Dermis microvascular lymphatic vessel endothelial cell (primary cell): Measurements from ENCODE around the gene HOXC12. TPM values are rescaled to one million over a fixed set of nuclear protein-coding genes. Genes with fewer than 3 reads are reported as not detected.
A peak's percentile ranks its signal among the peaks of the same experiment; 100 is the strongest.

Experiments
- DNase-seq, 2 donors: peaks; one replicate each; pipeline versions ENCODE4 v3.0.0 to v3.0.0-alpha.2; 2010; ENCODE audit warnings: low read depth in 2 of 2
- total RNA-seq: library from RNA; depleted of rRNA; stranded (reverse); fragments of >200 nt; gene quantifications from 2 replicates; pipeline ENCODE4 v1.2.1, GENCODE V29; 2014

Gene HOXC12
- total RNA-seq, 1 donor from 2014 or later = not detected

GRCh38 chr12:53983568-53983949, 28.9 kb downstream of the HOXC12 start:
- DNase-seq = no peak

- no peak for DNase-seq
Measured at GRCh38 chr12:53983950-53984572, 29.4 kb downstream of the HOXC12 start.

- DNase-seq = peak; percentile 80 to 83
Measured at GRCh38 chr12:53984901-53985691, 30.4 kb downstream of the HOXC12 start, which contains the start of gene HOXC10. Gene HOXC10 (plus strand): TSS chr12:53985146. CDS start chr12:53985260, 114 bp downstream.

- no peak for DNase-seq
Measured at GRCh38 chr12:53985692-53985993, 30.9 kb downstream of the HOXC12 start.

GRCh38 chr12:53985994-53986685, 31.4 kb downstream of the HOXC12 start:
- no peak for DNase-seq

- DNase-seq = no peak
Measured at GRCh38 chr12:53986686-53987483, 32.2 kb downstream of the HOXC12 start.

- no peak for DNase-seq
Measured at GRCh38 chr12:53987787-53988230, 33.1 kb downstream of the HOXC12 start.

- DNase-seq = no peak
Measured at GRCh38 chr12:53988541-53989226, 34.0 kb downstream of the HOXC12 start.

- peak in 1 of 2 donors; percentile 30 for DNase-seq
Measured at GRCh38 chr12:53989227-53990113, 34.8 kb downstream of the HOXC12 start.

- no peak for DNase-seq
Measured at GRCh38 chr12:53990311-53991076, 35.8 kb downstream of the HOXC12 start.

GRCh38 chr12:53991077-53991460, 36.4 kb downstream of the HOXC12 start:
- no peak for DNase-seq

- no peak for DNase-seq
Measured at GRCh38 chr12:53992377-53992889, 37.7 kb downstream of the HOXC12 start.

GRCh38 chr12:53993162-53994008, 38.7 kb downstream of the HOXC12 start:
- DNase-seq = no peak

GRCh38 chr12:53994009-53994263, 39.2 kb downstream of the HOXC12 start:
- no peak for DNase-seq

GRCh38 chr12:53994264-53995001, 39.7 kb downstream of the HOXC12 start:
- DNase-seq = no peak

GRCh38 chr12:53995002-53995377, 40.3 kb downstream of the HOXC12 start:
- no peak for DNase-seq

- no peak for DNase-seq
Measured at GRCh38 chr12:53995378-53996239, 40.9 kb downstream of the HOXC12 start.
